ENCODE data around the gene ARHGEF1.

The ARHGEF1 gene

GRCh38 chr19:41882568-41883462 lies at the start of gene ARHGEF1:
TSS of gene ARHGEF1 (plus strand) at chr19:41883184. CDS start at chr19:41888083, 4,899 bp downstream.
- peak; percentile 37 for DNase-seq (ENCODE audit: low read depth)

- DNase-seq (ENCODE audit: low read depth), result no peak
Measured at GRCh38 chr19:41837981-41838708, 44.8 kb upstream of the ARHGEF1 start.

- DNase-seq (ENCODE audit: low read depth), result no peak
Measured at GRCh38 chr19:41839211-41839610, 43.8 kb upstream of the ARHGEF1 start.

- DNase-seq (ENCODE audit: low read depth), result no peak
Measured at GRCh38 chr19:41843371-41843770, 39.6 kb upstream of the ARHGEF1 start.

- DNase-seq (ENCODE audit: low read depth), result no peak
Measured at GRCh38 chr19:41844601-41845000, 38.4 kb upstream of the ARHGEF1 start, which contains the start of gene LYPD4. TSS of gene LYPD4 (minus strand) at chr19:41844683. CDS start at chr19:41839285, 5,398 bp downstream.

- no peak for DNase-seq (ENCODE audit: low read depth)
Measured at GRCh38 chr19:41845001-41845050, 38.2 kb upstream of the ARHGEF1 start, which contains the start of gene DMRTC2. TSS of gene DMRTC2 (plus strand) at chr19:41845042. CDS start at chr19:41847429, 2,387 bp downstream.

GRCh38 chr19:41845051-41845590 lies 37.9 kb upstream of the ARHGEF1 start:
- DNase-seq (ENCODE audit: low read depth), result no peak

- DNase-seq (ENCODE audit: low read depth), result no peak
Measured at GRCh38 chr19:41847351-41848105, 35.5 kb upstream of the ARHGEF1 start.

GRCh38 chr19:41848666-41849065 lies 34.3 kb upstream of the ARHGEF1 start:
- no peak for DNase-seq (ENCODE audit: low read depth)

- DNase-seq (ENCODE audit: low read depth), result no peak
Measured at GRCh38 chr19:41849067-41849466, 33.9 kb upstream of the ARHGEF1 start.

GRCh38 chr19:41850381-41850780 lies 32.6 kb upstream of the ARHGEF1 start:
- no peak for DNase-seq (ENCODE audit: low read depth)

- no peak for DNase-seq (ENCODE audit: low read depth)
Measured at GRCh38 chr19:41851456-41851855, 31.5 kb upstream of the ARHGEF1 start.

GRCh38 chr19:41853344-41853743 lies 29.6 kb upstream of the ARHGEF1 start:
- no peak for DNase-seq (ENCODE audit: low read depth)

- DNase-seq (ENCODE audit: low read depth), result no peak
Measured at GRCh38 chr19:41853768-41854167, 29.2 kb upstream of the ARHGEF1 start.

- no peak for DNase-seq (ENCODE audit: low read depth)
Measured at GRCh38 chr19:41859213-41859617, 23.8 kb upstream of the ARHGEF1 start.

GRCh38 chr19:41859618-41860418 lies 23.2 kb upstream of the ARHGEF1 start, which contains the start of gene RPS19:
TSS of gene RPS19 (plus strand) at chr19:41860255. CDS start at chr19:41860775, 520 bp downstream.
- peak; percentile 98 for DNase-seq (ENCODE audit: low read depth)

- peak; percentile 21 for DNase-seq (ENCODE audit: low read depth)
Measured at GRCh38 chr19:41860419-41861115, 22.4 kb upstream of the ARHGEF1 start.

- DNase-seq (ENCODE audit: low read depth), result no peak
Measured at GRCh38 chr19:41861116-41861768, 21.7 kb upstream of the ARHGEF1 start.

- DNase-seq (ENCODE audit: low read depth), result no peak
Measured at GRCh38 chr19:41861846-41862245, 21.1 kb upstream of the ARHGEF1 start.

GRCh38 chr19:41862445-41862986 lies 20.5 kb upstream of the ARHGEF1 start:
- no peak for DNase-seq (ENCODE audit: low read depth)

All from fibroblast of gingiva (primary cell).